GM06990 (cell line): Measurements from ENCODE around the gene MAF.

ENCODE experiments used
- DNase-seq: peaks from one replicate; pipeline ENCODE4 v3.0.0-alpha.2; 2011; ENCODE audit not compliant: insufficient read length; ENCODE audit errors: extremely low read depth
- H3K27me3 ChIP-seq: replicated peaks from 2 replicates; pipeline ENCODE4 v1.6.0; 2011; ENCODE audit warnings: low read length; ENCODE audit not compliant: control insufficient read depth, insufficient read depth
- H3K36me3 ChIP-seq: 2 replicates; pipeline ENCODE4 v1.5.1; 2011; ENCODE audit warnings: low read length; ENCODE audit not compliant: control insufficient read depth, insufficient read depth
- H3K4me3 ChIP-seq: replicated peaks from 2 replicates; pipeline ENCODE4 v1.5.1; 2011; ENCODE audit warnings: low read depth, mild to moderate bottlenecking, control low read depth, low read length
- TF ChIP-seq, protein P1 (sequence below): IDR thresholded peaks from 2 replicates; pipeline ENCODE4 v1.5.1; 2011; ENCODE audit warnings: low read length, control low read depth, mild to moderate bottlenecking, inconsistent platforms; ENCODE audit not compliant: insufficient read depth, poor library complexity, severe bottlenecking

Gene MAF

GRCh38 chr16:79598348-79599181 lies 2.0 kb downstream of the MAF start:
- peaks cover 6% of the 10 kb centered on the region for H3K27me3 ChIP-seq
- TF ChIP-seq, protein P1, sequence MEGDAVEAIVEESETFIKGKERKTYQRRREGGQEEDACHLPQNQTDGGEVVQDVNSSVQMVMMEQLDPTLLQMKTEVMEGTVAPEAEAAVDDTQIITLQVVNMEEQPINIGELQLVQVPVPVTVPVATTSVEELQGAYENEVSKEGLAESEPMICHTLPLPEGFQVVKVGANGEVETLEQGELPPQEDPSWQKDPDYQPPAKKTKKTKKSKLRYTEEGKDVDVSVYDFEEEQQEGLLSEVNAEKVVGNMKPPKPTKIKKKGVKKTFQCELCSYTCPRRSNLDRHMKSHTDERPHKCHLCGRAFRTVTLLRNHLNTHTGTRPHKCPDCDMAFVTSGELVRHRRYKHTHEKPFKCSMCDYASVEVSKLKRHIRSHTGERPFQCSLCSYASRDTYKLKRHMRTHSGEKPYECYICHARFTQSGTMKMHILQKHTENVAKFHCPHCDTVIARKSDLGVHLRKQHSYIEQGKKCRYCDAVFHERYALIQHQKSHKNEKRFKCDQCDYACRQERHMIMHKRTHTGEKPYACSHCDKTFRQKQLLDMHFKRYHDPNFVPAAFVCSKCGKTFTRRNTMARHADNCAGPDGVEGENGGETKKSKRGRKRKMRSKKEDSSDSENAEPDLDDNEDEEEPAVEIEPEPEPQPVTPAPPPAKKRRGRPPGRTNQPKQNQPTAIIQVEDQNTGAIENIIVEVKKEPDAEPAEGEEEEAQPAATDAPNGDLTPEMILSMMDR: no peak
- no peak overlapping the region for H3K4me3 ChIP-seq
- no peaks in the 10 kb centered on the region for H3K36me3 ChIP-seq
- DNase-seq: peak; percentile 25

- TF ChIP-seq, protein P1: no peak
- Histone ChIP-seq H3K27me3 (peaks cover 6% of the 10 kb centered on the region), H3K36me3 (no peaks in the 10 kb centered on the region), H3K4me3 (no peak overlapping the region)
- DNase-seq: no peak
These were observed 2.5 kb downstream of the MAF start for GRCh38 chr16:79598063-79598347.

GRCh38 chr16:79597277-79598062 lies 3.1 kb downstream of the MAF start:
- DNase-seq: no peak
- TF ChIP-seq, protein P1: no peak
- Histone ChIP-seq H3K27me3 (peaks cover 6% of the 10 kb centered on the region), H3K4me3 (no peak overlapping the region), H3K36me3 (no peaks in the 10 kb centered on the region)

GRCh38 chr16:79595931-79596450 lies 4.5 kb downstream of the MAF start:
- Histone ChIP-seq H3K27me3 (peaks cover 2% of the 10 kb centered on the region), H3K4me3 (no peak overlapping the region), H3K36me3 (no peaks in the 10 kb centered on the region)
- TF ChIP-seq, protein P1: no peak
- DNase-seq: no peak

- H3K36me3 ChIP-seq: no peaks in the 10 kb centered on the region
- TF ChIP-seq, protein P1: no peak
- H3K4me3 ChIP-seq: no peak overlapping the region
- no peak for DNase-seq
- no peaks in the 10 kb centered on the region; the same call in none of the 2 replicates for H3K27me3 ChIP-seq
These were observed 5.3 kb downstream of the MAF start for GRCh38 chr16:79595231-79595641.
